GM23338 (cell line): ENCODE results near the gene VPS54.

Source experiments
- CREB1 ChIP-seq: fragments of 250-450 bp; sonication (Bioruptor Pico); IDR thresholded peaks from 2 replicates; pipeline ENCODE4 v1.5.0; 2020; ENCODE audit warnings: low read depth, mild to moderate bottlenecking, moderate library complexity
- EZH2 ChIP-seq: fragments of 200-600 bp; sonication (generic); IDR thresholded peaks from one replicate; pipeline ENCODE4 v1.8.0; 2017; ENCODE audit warnings: antibody characterized with exemption, mild to moderate bottlenecking, low read depth; ENCODE audit not compliant: unreplicated experiment
- EZH2phosphoT487 ChIP-seq: fragments of 200-600 bp; sonication (generic); IDR thresholded peaks from one replicate; pipeline ENCODE4 v1.8.1; 2018; ENCODE audit warnings: antibody characterized with exemption; ENCODE audit not compliant: unreplicated experiment
- JUNB ChIP-seq: IDR thresholded peaks from one replicate; pipeline ENCODE4 v1.6.1; 2016; ENCODE audit warnings: antibody characterized with exemption; ENCODE audit not compliant: unreplicated experiment
- NANOG ChIP-seq: IDR thresholded peaks from 2 replicates; pipeline ENCODE4 v1.6.1; 2016; ENCODE audit warnings: antibody characterized with exemption, borderline replicate concordance
- POLR2AphosphoS5 ChIP-seq: IDR thresholded peaks from 2 replicates; pipeline ENCODE4 v1.6.1; 2016; ENCODE audit warnings: antibody characterized with exemption, low read depth
- STAT1 ChIP-seq: IDR thresholded peaks from one replicate; pipeline ENCODE4 v1.6.1; 2016; ENCODE audit warnings: antibody characterized with exemption; ENCODE audit not compliant: unreplicated experiment
- ZNF114 ChIP-seq: fragments of 250-450 bp; sonication (Bioruptor Pico); IDR thresholded peaks from 2 replicates; pipeline ENCODE4 v1.5.0; 2020; ENCODE audit warnings: mild to moderate bottlenecking, moderate library complexity
- ZNF331 ChIP-seq: fragments of 250-450 bp; sonication (Bioruptor Pico); IDR thresholded peaks from 2 replicates; pipeline ENCODE4 v1.5.0; 2020; ENCODE audit warnings: low read depth, mild to moderate bottlenecking, moderate library complexity
- TF ChIP-seq, protein P1 (sequence below), 2 experiments: fragments of 200-600 bp in 1 of 2; sonication (generic) in 1 of 2; conservative IDR thresholded peaks; 2 replicates each; pipeline versions ENCODE4 v1.5.1 to v1.6.1; 2016 to 2017; ENCODE audit warnings: antibody characterized with exemption in 2 of 2, low read depth in 2 of 2, mild to moderate bottlenecking in 2 of 2, moderate library complexity in 1 of 2
- TF ChIP-seq, protein P2 (sequence below): IDR thresholded peaks from one replicate; pipeline ENCODE4 v1.6.1; 2018; ENCODE audit warnings: antibody characterized with exemption; ENCODE audit not compliant: unreplicated experiment
- TF ChIP-seq, protein P3 (sequence below): IDR thresholded peaks from 2 replicates; pipeline ENCODE4 v1.6.1; 2016; ENCODE audit warnings: antibody characterized with exemption

DNA sequence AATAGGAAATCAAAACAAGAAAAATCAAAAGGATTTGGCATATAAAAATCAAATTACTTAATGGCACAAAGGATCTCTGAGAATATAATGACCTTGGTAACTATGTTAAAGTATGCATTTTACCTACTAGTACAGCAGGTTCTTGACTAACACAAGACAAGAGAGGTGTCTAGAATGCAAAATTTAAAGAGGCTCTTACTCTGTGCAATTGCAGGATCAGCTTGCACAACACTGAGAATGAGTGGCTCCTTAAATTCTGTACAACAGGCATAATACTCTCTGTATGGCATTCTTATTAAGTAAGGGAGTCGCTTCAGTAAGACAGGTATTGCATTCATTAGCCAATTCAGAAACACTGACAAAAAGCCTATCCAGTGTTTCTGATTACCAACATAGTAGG is 104.9 kb downstream of the VPS54 start:
- TF ChIP-seq, protein P1, sequence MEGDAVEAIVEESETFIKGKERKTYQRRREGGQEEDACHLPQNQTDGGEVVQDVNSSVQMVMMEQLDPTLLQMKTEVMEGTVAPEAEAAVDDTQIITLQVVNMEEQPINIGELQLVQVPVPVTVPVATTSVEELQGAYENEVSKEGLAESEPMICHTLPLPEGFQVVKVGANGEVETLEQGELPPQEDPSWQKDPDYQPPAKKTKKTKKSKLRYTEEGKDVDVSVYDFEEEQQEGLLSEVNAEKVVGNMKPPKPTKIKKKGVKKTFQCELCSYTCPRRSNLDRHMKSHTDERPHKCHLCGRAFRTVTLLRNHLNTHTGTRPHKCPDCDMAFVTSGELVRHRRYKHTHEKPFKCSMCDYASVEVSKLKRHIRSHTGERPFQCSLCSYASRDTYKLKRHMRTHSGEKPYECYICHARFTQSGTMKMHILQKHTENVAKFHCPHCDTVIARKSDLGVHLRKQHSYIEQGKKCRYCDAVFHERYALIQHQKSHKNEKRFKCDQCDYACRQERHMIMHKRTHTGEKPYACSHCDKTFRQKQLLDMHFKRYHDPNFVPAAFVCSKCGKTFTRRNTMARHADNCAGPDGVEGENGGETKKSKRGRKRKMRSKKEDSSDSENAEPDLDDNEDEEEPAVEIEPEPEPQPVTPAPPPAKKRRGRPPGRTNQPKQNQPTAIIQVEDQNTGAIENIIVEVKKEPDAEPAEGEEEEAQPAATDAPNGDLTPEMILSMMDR (conservative IDR thresholded peaks at IDR 0.05; ENCODE audit: low read depth in 2 of 2): no peak
- no peak for TF ChIP-seq POLR2AphosphoS5
- no peak for TF ChIP-seq EZH2
- no peak for TF ChIP-seq JUNB
- TF ChIP-seq, protein P2, sequence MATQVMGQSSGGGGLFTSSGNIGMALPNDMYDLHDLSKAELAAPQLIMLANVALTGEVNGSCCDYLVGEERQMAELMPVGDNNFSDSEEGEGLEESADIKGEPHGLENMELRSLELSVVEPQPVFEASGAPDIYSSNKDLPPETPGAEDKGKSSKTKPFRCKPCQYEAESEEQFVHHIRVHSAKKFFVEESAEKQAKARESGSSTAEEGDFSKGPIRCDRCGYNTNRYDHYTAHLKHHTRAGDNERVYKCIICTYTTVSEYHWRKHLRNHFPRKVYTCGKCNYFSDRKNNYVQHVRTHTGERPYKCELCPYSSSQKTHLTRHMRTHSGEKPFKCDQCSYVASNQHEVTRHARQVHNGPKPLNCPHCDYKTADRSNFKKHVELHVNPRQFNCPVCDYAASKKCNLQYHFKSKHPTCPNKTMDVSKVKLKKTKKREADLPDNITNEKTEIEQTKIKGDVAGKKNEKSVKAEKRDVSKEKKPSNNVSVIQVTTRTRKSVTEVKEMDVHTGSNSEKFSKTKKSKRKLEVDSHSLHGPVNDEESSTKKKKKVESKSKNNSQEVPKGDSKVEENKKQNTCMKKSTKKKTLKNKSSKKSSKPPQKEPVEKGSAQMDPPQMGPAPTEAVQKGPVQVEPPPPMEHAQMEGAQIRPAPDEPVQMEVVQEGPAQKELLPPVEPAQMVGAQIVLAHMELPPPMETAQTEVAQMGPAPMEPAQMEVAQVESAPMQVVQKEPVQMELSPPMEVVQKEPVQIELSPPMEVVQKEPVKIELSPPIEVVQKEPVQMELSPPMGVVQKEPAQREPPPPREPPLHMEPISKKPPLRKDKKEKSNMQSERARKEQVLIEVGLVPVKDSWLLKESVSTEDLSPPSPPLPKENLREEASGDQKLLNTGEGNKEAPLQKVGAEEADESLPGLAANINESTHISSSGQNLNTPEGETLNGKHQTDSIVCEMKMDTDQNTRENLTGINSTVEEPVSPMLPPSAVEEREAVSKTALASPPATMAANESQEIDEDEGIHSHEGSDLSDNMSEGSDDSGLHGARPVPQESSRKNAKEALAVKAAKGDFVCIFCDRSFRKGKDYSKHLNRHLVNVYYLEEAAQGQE: no peak
- no peak for TF ChIP-seq CREB1 (CRISPR knock-in tag)
- TF ChIP-seq STAT1: no peak
- TF ChIP-seq, protein P3, sequence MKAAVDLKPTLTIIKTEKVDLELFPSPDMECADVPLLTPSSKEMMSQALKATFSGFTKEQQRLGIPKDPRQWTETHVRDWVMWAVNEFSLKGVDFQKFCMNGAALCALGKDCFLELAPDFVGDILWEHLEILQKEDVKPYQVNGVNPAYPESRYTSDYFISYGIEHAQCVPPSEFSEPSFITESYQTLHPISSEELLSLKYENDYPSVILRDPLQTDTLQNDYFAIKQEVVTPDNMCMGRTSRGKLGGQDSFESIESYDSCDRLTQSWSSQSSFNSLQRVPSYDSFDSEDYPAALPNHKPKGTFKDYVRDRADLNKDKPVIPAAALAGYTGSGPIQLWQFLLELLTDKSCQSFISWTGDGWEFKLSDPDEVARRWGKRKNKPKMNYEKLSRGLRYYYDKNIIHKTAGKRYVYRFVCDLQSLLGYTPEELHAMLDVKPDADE: no peak
- TF ChIP-seq ZNF331 (CRISPR knock-in tag): no peak
- TF ChIP-seq NANOG: no peak
- no peak for TF ChIP-seq EZH2phosphoT487
- TF ChIP-seq ZNF114 (CRISPR knock-in tag): no peak
